Measurements from ENCODE around the gene RELN.

Gene RELN

GRCh38 chr7:103944230-103944900 is 45.1 kb downstream of the RELN start:
- TF ChIP-seq REST (IDR thresholded peaks at IDR 0.05; ENCODE audit: insufficient read depth in 1 of 2, low read depth in 2 of 2, low read length in 2 of 2) = no peak
- no peak for TF ChIP-seq TAF1 (IDR thresholded peaks at IDR 0.05; ENCODE audit: borderline replicate concordance, insufficient read depth, low read length)
- no peak for TF ChIP-seq SIN3A (IDR thresholded peaks at IDR 0.05; ENCODE audit: borderline replicate concordance, insufficient read depth, low read length)
- TF ChIP-seq POLR2AphosphoS5 (IDR thresholded peaks at IDR 0.05; ENCODE audit: low read depth, low read length) = no peak
- TF ChIP-seq FOXP2 (optimal IDR thresholded peaks at IDR 0.05; ENCODE audit: borderline replicate concordance, extremely low read depth, extremely low read length, insufficient read depth) = no peak

GRCh38 chr7:103941976-103942375 is 47.5 kb downstream of the RELN start:
- TF ChIP-seq TAF1 (IDR thresholded peaks at IDR 0.05; ENCODE audit: borderline replicate concordance, insufficient read depth, low read length) = no peak
- TF ChIP-seq POLR2AphosphoS5 (IDR thresholded peaks at IDR 0.05; ENCODE audit: low read depth, low read length) = no peak
- TF ChIP-seq SIN3A (IDR thresholded peaks at IDR 0.05; ENCODE audit: borderline replicate concordance, insufficient read depth, low read length) = no peak
- TF ChIP-seq REST (IDR thresholded peaks at IDR 0.05; ENCODE audit: insufficient read depth in 1 of 2, low read depth in 2 of 2, low read length in 2 of 2) = no peak
- TF ChIP-seq FOXP2 (optimal IDR thresholded peaks at IDR 0.05; ENCODE audit: borderline replicate concordance, extremely low read depth, extremely low read length, insufficient read depth) = no peak

- no peak for TF ChIP-seq TAF1 (IDR thresholded peaks at IDR 0.05; ENCODE audit: borderline replicate concordance, insufficient read depth, low read length)
- peak in 1 of 2 experiments; percentile 70; a peak in 1 of 4 replicates for TF ChIP-seq REST (IDR thresholded peaks at IDR 0.05; ENCODE audit: insufficient read depth in 1 of 2, low read depth in 2 of 2, low read length in 2 of 2)
Observed at GRCh38 chr7:103940382-103941268, 48.8 kb downstream of the RELN start.

- no peak for TF ChIP-seq TAF1 (IDR thresholded peaks at IDR 0.05; ENCODE audit: borderline replicate concordance, insufficient read depth, low read length)
- TF ChIP-seq SIN3A (IDR thresholded peaks at IDR 0.05; ENCODE audit: borderline replicate concordance, insufficient read depth, low read length) = no peak
- no peak for TF ChIP-seq POLR2AphosphoS5 (IDR thresholded peaks at IDR 0.05; ENCODE audit: low read depth, low read length)
- TF ChIP-seq REST (IDR thresholded peaks at IDR 0.05; ENCODE audit: insufficient read depth in 1 of 2, low read depth in 2 of 2, low read length in 2 of 2) = no peak
- no peak for TF ChIP-seq FOXP2 (optimal IDR thresholded peaks at IDR 0.05; ENCODE audit: borderline replicate concordance, extremely low read depth, extremely low read length, insufficient read depth)
Observed at GRCh38 chr7:103937680-103938079, 51.8 kb downstream of the RELN start.

Measured in PFSK-1 (cell line).